MV-4-11 (cell line): ENCODE data around the gene COL19A1.

Experiments
- DNase-seq: peaks from one replicate; lab custom pipeline; 2025; lab: John Stamatoyannopoulos, UW

COL19A1 gene

DNA sequence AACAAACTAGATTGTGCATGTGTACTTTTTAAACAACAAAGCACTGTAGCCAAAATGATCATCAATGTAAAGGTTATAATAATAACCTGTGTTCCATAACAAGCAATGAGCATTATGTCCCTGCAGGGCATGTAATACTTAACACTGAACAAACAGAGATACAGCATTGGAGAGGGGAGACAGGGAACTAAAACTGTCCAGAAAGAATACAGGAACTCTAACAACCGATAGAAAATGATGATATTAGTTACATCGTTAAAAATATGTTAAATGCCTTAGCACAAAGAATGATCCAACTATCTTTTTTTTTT lies 356.0 kb downstream of the COL19A1 start:
- DNase-seq = no peak

DNA sequence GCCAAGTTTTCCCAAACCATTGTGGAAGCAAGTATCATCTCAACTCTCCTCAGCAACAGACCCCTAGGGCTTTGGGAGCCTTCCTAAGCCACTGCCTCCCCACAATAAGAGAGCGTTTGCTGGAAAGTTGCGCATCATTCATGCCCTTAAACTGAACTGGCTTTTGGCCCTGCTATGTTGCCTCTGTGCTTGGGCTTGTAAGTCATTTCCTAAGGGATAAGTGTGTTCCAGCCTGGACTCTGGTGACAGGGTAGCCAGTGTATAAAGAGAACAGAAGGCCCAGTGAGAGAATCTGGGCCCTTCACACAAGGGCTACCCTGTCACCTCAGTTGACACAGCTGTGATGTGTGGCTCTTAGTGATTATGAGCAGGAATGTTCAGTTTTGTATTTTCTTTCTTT lies 358.7 kb downstream of the COL19A1 start:
- DNase-seq = no peak

DNA sequence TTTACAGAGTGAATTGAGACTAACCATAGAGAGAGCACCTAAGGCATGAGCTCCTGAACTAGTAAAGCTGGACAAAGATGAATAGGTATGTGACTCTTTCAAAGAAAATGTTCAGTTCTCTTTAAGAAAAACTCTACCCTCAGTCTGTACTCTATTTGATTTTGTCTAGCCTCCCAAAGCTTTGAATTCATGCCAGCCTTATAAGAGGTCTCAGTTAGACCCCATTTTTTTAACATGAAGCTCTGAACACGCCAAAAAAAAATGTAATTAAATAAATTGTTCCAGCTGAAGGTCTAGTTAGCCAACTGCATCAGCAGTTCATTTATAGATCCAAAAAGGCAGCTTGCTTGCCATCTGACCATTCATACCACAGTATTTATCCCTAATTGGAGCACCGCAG lies 365.0 kb downstream of the COL19A1 start:
- DNase-seq = no peak

DNA sequence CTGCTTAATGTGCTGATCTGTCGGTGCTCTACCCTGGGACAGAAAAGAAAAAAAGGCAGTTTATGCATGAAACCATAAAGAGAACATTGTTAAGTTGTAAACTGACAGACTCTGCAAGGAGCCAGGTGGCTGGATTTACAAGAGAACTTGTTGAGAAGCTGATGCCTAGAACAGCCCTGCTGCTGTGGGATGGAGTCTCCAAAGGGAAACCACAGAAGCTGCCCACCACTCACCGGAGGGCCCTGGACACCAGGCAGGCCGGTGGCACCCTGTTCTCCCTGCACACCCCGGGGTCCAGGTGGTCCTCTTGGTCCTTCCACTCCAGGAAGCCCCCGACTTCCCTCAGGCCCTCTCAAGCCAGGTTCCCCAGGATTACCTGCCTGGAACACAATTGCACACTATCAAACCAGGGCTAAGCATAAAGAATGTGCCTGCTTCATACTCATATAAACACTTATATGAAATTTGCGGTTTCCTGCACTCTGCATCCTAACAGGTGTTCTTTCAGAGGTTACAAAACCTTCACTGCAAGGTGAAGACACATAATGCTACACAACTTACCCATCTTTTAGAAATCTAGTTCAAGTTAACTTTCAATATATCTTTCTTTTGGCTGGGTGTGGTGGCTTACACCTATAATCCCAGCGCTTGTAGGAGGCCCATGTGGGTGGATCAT lies 368.3 kb downstream of the COL19A1 start:
- no peak for DNase-seq

DNA sequence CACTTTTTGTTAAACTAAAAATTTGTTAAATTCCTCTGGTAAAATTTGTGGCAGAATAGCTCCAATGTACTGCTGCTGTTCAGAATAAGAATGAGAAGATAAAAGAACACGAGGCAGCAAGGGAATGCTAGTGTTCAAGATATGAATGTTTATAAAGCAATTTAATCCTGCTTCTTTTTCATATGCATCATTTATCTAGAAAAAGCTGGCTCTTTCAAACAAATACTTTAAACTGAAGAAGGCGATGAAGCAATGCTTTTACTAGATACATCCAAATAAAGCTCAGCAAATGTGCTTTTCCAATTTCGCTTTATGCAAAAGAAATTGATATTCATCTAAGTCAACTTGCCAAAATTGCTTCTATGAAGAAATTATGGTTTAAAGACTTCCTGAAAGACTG lies 370.0 kb downstream of the COL19A1 start:
- no peak for DNase-seq

DNA sequence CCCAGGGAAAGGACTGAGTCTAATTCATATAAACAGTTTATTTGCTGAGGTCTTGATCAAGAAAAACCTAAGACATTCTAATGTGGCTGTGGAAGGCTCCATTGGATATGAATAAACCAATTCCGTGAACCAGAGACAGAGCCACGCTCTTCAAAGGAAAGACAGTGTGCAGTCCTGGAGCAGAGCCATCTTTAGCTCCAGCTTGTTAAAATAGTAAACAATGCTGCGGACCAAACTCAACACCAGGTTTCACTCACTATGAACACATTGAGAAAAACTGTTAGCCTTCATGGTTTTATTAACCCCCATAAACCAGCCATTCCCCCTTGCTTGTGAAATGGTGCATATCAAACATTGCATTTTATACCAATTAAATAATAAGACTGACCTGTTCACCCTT lies 374.7 kb downstream of the COL19A1 start:
- DNase-seq = no peak

DNA sequence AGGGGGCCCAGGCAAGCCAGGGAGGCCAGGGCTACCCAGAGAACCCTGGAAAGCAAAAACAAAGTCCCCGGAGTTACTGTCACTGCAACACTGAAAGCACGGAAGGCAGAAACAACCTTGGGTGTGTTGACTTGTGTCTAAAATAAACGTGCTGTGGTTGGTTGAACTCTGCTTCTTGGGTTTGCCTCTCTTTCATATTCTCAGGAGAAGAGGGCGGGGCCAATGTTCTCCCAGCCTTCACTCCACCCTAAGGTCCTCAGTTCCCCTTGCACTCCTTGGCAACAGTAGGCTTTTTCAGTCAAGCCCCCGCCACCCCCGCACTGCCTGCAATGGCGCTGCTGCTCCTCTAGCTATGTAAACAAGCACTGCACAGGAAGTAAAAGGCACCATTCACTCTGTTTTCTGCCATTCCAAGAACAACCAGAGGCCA lies 375.6 kb downstream of the COL19A1 start:
- DNase-seq = no peak

DNA sequence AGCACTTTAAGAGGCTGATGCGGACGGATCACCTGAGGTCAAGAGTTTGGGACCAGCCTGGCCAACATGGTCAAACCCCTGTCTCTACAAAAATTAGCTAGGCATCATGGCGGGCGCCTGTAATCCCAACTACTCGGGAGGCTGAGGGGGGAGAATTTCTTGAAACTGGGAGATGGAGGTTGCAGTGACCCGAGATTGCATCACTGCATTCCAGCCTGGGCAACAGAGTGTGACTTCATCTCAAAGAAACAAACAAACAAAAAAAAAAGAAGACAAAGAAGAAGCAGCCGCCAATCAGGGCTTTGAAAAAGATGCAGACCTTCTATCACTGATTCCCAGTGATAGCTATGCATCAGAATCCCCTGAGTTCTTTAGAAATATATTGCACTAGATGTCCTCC lies 379.8 kb downstream of the COL19A1 start:
- DNase-seq = no peak

DNA sequence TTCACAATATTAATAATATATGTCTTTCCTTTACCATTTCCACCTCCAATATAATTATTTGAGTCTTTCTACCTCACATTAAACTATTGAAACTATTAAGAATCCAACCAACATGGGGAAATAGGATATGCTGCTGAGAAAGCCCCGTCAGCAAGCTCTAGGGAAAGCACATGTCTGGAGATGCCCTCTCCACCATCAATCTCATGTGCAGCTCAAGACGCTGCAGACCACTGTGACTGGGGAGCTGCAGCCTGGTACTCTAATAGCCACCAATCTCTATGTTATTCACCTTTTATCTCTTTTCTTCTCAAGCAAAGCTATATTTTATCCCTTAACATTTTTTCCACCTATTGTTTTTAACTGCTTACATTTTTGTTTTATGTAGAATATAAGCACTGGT lies 386.2 kb downstream of the COL19A1 start:
- DNase-seq = no peak

DNA sequence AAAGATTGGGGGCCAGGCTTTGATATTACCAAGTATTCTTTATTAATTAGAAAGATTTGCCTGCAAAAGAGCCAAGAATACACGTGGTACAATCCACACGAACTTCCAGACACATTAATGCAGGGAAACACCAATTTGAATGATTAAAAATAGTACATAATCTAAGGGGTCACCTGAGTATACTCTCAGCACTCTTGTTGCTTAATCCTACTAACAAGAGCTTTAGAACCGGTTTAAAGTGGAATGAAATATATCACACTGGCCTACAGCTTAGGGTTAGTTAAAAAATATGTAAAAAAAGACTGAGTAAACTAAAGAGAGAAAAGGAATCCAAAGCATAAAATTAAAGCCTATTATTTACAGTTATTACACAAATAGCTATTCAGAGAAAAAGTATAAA lies 387.6 kb downstream of the COL19A1 start:
- DNase-seq = no peak

DNA sequence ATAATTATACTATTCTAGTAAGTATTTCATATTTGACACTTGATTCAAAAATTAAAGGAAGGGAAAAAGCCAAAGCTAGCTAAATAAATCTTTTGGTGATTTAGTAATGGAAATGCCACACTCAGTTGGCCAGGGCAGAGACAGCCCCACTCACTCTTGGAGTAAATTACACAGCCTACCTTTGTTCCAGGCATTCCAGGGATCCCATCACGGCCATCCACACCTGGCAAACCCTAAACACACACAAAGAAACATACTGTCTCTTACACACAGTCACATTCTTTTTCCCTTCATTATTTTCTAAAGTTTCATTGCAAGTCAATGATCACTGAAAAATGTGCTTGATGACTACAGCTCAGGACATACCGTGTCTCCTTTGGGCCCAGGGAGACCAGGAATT lies 388.4 kb downstream of the COL19A1 start:
- no peak for DNase-seq

DNA sequence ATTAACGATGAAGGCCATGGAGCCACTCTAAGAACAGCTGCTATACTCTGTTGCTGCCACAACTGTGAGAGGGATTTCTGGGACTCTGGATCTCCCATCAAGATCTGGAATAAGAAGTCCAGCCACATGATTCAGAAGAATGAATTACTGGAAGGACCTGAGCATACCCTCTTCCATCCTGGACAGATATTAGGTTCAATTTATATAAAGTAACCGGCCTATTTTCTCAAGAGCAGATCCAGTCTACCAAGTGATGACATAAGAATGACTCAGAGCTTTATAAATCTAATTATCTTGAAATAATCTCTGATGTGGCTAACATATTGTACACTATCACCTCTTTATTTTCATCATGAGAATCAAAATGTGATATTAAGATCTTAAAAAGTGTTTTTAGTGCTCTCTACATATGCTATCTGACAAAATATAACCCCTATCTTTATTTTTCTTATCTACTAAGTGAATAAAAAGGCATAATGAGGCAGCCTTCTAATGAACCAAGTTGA lies 391.5 kb downstream of the COL19A1 start:
- no peak for DNase-seq

DNA sequence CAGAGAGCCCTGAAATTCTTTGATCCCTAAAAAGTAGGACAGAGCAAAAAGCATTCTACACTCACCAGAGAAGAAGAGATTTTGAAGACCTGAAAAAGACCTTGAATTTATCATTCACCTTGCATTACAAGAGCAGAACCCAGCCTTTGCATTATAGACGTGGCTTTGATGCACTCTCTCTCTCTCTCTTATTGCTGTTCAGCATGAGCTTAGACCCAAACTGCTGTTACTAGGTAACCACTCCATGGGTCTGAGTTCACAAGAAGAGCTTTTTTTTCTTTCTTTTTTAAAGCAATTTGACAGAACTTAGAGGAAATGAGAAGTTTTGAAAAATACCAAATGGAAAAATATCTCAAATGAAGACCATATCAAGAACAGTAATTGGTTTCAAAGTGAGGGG lies 392.1 kb downstream of the COL19A1 start:
- no peak for DNase-seq
